HG03432 (cell line): ENCODE measurements around the gene TNFAIP3.

Experiments
- ATAC-seq: cut with Tn5 transposase; IDR thresholded peaks from one replicate; pipeline ENCODE4 v1.9.1; 2021; ENCODE audit warnings: mild to moderate bottlenecking, moderate library complexity; ENCODE audit not compliant: unreplicated experiment

Gene TNFAIP3

DNA sequence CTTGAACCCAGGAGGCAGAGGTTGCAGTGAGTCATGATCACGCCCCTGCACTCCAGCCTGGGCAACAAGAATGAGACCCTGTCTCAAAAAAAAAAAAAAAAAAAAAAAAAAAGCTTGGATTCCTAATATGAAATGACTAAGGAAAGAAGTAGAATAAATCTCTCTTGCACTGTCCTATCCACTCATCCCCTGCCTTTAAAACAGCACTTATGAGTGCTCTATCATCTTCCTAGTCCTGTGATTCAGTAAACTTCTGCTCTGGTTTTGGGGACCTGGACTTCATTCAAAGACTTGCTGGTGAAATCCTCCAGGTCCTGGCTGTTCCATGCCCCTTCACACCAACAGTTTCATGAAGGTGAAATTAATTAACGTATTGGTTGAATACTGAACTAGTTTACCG, 29.6 kb downstream of the TNFAIP3 start:
- ATAC-seq, result no peak

DNA sequence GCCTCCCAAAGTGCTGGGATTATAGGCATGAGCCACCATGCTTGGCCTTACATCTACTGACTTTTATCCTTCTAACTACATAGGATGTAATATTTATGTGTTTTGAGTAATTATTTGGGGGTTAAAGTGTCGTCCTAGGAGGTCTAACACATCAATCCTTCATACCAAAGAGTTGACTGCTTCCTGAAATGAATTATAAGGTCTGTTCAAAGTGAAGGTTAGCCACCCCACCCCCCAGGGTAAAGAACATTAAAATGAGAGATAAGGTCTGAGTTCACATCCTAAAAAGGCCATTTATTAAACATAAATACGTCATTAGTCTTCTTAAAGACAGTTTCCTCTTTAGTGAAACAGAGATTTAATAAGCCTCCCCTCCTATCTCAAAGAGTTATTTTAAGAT, 33.8 kb downstream of the TNFAIP3 start:
- no peak for ATAC-seq

DNA sequence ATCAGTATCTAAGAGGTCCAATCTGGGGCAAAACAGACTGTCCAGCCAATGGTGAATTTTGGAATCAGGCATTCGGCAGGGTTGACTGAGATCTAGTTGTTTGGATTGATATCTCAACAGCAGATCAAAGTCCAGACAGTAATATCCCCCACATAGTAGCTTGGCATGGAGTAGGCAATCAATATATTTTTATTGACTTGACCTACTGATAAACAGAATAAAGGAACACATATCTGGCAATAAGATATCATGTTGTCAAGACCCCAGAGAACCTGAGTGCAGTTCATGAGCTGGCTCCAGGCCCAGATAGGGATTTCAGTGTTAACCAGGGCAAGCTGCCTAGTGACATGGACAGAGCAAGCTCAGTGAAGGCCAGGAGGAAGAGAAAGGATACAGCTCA, 34.4 kb downstream of the TNFAIP3 start:
- ATAC-seq, result no peak

DNA sequence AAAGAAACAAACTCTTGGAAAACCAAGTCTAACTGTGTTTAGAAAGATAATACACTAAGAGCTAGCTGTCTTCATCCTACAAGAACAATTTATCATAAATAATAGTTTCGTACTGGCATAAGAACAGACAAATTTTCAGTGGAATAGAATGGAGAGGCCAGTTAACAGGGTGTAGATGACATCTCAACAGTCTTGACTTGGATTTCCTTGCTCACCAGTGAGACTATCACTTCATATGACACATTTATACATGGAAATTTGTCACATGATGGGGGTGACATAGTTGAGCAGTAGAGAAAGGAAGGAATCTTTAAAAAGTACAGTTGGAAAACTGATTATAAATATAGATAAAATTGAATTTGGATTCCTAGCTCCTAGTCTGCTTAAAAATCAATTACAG, 35.6 kb downstream of the TNFAIP3 start:
- no peak for ATAC-seq

DNA sequence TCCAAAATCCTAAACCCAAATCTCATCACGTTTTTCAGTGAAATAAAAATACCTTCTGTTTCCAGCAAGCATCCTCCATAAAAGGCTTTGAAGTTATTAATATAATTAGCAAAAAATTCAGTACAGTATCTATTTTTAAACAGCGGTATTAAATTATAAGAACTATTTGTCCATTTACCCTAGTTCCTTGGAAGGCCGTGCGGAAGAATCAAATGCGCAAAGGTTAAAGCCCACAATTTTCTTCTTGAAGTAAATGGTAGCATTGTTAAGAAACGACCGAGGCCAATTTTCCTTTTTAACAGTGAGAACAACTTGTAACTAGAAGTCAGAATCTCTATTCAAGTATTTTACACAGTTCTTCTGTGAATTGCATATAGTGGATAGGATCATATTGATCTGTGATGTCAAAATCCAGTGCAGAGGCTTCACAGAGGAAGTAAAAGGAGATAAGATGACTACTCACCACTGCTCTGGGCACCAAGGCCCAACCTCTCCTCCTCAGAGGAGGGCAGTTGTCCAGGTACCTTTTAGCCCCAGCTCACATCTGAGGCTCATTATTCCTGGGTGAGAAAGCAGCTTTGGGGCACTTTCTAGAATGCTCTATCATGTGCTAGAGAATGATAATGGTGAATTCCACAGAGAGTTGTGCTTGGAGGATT, 36.3 kb downstream of the TNFAIP3 start:
- no peak for ATAC-seq

DNA sequence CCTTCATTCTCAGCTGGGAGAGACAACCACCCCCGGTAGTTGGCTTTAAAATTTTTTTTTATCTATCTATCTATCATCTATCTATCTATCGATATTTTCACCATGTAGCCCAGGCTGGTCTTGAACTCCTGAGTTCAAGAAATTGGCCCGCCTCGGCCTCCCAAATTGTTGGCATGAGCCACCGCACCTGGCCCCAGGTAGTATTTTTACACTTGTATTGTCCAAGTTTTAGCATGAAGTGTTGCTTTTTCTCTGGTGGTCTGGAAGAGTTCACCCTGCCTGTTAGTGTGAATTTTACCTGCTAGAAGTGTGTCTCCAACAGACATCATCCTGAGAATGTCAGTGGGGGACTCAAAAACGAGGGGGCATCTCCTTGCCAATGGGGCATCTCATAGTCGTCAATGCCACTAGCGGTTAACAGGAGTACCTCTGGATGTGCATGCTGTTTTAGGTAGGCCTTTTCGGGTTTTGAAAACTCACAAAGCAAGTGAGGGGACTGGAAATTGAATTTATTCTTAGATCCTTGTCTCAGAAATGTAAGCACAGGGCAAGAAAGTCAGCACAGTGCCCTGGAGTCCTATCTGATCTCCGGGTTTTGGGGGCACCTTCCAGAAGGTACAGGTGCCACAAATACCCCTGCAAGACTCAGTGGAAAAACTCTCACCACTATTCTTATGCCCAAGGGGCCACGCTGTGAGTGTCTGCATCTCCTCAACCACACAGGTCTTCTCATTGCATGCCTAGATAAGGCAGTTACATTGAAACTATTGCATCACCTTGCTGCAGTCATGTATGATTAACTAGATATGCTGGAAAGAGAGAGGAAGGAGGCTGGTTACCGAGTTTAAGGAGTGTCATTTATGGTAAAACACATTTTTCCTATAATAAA, 37.1 kb downstream of the TNFAIP3 start:
- ATAC-seq, result peak; percentile 83

DNA sequence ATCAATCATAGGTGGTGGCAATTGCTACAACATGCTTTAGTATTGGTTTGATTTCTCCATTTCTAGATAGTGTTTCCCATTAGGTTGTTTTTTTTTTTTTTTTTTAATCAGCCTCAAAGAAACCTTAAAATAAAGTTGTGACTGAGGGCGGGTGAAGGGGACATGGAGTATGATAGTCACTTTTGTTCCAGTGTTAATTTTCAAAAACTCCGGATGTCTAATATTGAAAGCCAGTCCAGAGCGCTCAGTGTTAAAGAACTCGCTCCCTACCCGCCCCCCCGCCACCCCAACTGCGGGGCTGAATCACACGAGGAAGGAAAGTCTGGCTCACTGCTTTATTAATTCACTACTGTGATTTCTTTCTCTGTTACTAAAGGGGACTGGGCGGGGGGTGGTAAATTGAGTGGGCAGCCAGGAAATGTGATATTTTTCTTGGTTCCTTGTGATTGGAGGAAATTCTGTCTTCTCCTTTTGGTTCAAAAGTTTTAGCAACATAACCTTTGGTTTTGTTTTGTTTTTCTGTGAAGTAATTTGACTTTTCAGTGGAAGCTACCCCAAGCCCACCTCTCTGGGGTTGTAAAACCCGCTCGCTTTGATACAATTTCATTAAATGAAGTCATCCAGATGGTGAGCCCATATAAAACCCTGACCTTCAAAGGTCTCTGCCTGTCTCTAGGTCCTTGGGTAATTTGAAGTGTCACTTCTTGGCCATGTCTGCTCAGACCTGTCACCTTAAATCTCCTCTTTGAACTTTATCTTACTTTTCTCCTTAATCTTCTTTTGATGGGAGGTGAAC, 38.0 kb downstream of the TNFAIP3 start:
- peak; percentile 51 for ATAC-seq

DNA sequence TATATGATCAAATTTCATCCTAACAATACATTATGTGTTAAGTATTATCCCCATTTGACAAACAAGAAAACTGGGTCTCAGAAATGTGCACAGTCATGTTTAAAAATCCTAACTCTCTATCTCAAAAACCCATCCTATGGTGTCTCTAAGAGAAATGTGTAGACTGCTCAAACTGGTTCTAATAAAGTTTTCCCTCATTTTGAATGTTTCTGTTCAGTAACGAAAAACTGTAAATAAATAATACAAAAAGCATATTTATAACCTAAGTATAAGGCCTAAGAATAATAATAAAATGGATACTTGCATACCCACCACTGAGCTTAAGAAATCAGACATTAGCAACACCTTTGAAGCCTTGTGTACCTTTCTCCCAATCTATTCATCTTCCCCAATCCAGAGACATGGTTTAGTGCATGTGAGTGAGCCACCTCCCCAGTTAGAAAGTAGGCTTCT, 39.0 kb downstream of the TNFAIP3 start:
- ATAC-seq, result no peak

DNA sequence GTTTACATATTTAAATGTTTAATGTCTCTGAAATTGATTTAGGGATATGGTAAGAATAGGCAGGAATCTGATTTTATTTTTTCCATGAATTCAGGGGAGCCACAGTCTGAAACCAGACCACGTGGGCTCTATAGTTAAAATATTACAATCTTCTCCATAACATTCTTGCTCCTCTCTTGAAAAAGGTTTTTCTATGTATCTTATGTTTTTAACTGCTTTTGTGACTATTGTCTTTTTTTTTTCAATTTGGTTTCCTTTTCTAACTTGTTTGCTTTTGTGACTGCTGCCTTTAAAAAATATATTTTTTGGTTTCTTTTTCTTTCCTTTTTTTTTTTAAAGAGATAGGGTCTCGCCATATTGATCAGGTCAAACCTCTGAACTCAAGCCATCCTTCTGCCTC, 40.1 kb downstream of the TNFAIP3 start:
- no peak for ATAC-seq

DNA sequence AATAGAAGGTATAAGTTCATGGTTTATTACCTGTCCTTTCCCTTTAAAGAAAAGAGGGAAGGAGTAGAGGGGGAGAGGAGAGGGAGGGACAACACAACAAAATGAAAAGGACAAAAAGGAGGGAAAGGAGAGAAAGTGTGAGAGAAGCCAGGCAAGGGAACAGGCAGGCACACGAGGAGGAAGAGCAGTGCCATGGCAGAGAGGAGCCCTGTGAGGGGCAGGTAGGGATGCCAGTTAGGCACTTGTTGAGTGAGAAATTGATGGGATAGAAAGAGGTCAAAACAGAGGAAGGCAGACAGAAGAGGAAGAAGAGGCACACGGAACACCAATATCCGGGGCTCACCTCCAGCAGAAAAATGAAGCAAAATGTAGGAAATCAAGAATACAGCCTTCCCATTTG, 42.5 kb downstream of the TNFAIP3 start:
- ATAC-seq, result no peak

DNA sequence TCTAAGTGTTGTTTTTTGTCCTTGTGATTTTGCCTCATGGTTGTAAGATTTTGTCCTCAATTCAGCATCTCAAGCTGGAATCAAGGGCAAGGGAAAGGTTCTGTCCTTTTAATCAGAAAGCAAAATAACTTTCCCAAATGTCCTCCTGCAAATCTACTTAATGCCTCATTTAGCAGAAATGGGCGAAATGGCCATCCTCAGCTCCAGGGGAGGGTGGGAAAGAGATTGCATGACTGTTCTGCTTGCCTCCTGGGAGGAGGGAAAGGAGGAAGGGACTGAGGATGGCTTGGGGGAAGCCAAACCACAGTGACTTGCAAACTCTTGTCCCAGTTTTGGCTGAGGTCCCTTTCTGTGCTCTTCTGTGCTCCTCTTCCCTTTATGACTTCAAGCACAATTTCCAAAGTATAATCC, 43.4 kb downstream of the TNFAIP3 start:
- ATAC-seq, result no peak

DNA sequence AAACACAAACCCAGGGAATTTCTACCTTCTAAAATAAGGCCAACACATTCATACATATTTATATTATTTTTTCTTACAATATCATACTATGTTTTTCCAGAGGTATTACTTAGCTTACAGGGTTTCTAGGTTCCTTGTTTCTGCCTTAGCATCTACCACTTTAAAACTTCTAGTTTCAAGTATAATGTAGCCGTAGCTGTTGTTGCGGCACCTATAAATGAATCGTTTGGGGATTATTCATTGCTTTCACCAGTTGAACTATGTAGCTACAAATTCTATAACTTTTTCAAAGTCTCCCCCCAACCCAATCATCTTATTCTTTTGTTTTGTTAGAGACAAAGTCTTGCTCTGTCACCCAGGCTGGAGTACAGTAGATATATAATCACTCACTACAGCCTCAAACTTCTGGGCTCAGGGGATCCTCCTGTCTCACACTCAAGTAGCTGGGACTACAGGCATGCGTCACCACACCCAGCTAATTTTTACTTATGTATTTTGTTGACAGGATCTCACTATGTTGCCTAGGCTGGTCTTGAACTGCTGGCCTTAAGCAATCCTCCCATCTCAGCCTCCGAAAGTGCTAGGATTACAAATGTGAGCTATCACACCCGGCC, 43.9 kb downstream of the TNFAIP3 start:
- no peak for ATAC-seq

DNA sequence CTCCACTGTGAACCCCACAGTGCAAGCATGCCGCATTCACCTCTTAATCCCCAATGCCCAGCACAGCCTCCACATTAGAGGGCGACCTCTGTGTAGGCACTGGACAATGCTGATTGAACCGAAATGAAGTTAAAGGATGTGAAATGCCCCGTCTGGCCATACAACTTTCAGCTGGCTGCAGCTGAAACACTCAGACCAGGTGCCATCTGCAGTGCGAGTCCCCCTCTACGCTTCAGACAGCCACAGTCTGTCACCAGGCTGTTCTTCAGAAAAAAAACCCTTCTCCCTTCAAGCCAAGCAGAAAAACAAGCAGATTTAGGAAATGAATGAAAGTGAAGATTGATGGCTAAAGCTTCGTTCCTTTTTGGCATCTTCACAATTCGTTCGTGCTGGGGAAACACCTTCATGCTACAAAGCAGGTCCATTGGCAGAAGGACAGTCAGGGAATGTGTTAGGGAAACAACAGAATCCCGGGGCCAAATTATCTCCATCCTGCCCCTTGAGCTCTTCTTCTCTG, 44.7 kb downstream of the TNFAIP3 start:
- peak; percentile 46 for ATAC-seq

DNA sequence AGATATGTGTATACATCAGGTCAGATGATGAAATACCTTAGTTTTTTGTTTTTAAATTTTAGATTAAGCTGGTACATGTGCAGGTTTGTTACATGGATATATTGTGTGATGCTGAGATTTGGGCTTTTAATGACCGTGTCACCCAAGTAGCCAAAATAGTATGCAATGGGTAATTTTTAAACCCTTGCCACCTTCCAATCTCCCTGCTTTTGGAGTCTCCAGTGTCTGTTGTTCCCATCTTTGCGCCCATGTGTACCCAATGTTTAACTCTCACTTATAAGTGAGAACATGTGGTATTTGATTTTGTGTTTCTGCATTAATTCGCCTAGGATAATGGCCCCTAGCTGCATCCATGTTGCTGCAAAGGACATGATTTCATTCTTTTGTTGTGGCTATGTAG, 45.8 kb downstream of the TNFAIP3 start:
- no peak for ATAC-seq

DNA sequence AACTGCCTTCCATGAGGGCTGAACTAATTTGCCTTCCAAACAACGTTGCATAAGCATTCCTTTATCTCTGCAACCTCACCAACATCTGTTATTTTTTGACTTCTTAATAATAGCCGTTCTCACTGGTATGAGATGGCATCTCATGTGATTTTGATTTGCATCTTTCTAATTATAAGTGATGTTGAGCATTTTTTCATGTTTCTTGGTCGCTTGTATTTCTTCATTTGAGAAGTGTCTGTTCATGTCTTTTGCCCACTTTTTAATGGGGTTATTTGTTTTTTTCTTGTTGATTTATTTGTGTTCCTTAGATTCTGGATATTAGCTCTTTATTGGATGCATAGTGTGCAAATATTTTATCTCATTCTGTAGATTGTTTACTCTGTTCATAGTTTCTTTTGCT, 46.4 kb downstream of the TNFAIP3 start:
- ATAC-seq, result no peak

DNA sequence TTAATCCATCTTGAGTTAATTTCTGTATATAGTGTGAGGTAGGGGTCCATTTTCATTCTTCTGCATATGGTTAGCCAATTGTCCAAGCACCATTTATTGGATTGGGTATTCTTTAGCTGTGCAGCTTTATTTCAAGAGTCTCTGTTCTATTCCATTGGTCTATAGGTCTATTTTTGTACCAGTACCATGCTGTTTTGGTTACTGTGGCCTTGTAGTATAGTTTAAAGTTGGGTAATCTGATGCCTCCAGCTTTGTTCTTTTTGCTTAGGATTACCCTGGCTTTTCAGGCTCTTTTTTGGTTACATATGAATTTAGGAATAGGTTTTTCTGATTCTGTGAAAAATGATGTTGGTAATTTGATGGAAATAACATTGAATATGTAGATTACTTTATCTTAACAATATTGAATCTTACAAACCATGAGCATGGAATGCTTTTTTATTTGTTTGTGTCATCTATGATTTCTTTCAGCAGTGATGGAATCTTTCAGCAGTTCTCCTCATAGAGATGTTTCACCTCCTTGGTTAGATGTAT, 47.0 kb downstream of the TNFAIP3 start:
- ATAC-seq, result no peak

DNA sequence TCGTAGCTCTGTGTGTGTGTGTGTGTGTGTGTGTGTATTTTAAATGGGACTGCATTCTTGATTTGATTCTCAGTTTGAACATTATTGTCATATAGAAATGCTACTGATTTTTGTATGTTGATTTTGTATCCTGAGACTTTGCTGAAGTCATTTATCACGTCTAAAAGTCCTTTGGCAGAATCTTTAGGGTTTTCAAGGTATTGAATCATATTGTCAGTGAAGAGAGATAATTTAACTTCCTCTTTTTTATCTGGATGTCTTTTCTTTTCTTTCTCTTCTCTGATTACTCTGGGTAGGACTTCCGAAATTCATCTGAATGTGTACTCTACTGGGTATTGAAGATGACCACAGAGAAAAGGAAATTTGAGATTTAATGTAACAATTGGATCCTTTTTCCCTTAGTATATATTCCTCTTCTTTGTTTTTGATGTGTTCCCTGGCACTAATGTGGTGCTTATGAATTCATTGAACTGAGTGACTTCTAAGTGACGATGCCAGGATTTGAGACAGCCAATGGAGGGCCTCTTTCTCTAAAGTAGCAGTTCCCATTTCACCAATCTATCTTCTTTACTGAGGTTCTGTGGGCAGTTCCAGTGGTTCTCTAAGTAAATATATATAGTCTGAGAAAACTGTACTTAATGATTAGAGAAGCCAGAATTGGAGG, 47.6 kb downstream of the TNFAIP3 start:
- no peak for ATAC-seq

DNA sequence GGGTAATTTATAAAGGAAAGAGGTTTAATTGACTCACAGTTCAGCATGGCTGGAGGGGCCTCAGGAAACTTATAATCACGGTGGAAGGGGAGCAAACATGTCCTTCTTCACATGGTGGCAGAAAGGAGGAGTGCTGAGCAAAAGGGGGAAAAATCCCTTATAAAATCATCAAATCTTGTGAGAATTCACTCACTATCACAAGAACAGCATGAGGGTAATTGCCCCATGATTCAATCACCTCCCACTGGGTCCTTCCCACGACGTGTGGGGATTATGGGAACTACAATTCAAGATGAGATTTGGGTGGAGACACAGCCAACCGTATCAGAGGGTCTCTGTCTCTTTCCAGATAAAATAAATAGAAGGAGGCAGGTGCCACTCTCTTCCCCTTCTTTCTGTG, 48.7 kb downstream of the TNFAIP3 start:
- no peak for ATAC-seq

DNA sequence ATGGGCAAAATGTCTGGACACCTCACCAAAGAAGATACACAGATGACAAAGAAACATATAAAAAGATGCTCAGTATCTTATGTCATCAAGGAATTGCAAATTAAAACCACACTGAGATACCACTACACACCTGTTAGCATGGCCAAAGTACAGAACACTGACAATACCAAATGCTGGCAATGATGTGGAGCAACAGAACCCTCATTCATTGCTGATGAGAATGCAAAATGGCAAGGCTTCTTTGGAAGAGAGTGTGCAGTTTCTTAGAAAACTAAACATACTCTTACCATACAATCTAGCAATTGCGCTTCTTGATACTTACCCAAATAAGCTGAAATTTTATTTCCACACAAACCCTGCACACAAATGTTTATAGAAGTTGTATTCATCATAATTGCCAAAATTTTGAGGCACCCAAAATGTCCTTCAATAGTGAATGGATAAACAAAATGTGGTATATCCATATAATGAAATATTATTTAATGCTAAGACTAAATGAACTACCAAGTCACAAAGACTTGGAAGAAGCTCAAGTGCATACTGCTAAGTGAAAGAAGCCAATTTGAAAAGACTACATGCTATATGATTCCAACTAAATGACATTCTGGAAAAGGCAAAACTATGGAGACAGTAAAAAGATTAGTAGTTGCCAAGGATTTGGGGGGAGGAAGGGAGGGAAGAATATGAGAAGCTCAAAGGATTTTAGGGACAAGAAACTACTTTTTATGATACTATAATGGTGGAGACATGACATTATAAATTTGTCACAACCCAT, 50.7 kb downstream of the TNFAIP3 start:
- no peak for ATAC-seq

DNA sequence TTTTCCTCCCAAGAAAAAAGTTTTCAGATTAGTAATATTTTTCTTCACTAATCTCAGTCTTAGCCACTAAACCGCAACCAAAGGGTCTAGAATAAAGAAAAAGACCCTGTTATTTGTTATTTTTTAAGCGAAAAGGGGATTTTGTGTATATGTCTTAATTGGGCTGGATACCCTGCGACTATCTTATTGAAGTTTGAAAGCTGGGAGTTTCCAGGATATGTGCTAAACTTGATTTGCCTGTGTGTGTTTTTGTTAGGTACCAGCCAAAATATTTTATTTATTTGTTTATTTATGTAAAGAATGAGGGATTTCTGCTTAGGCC, 52.4 kb downstream of the TNFAIP3 start:
- no peak for ATAC-seq
